ENCODE measurements around the gene TF.

GRCh38 chr3:133746712-133747066, 496 bp downstream of the TF start:
- TF ChIP-seq CTCF (IDR thresholded peaks at IDR 0.05) (no peak), POLR2A (IDR thresholded peaks at IDR 0.05) (no peak)
